ACHN (cell line): Measurements from ENCODE around the gene TTC22.

ENCODE experiments used
- DNase-seq: peaks from one replicate; pipeline ENCODE4 v3.0.0-alpha.2; 2015
- in situ Hi-C: cut with HindIII; loops from 2 replicates; pipeline ENCODE4 v1.10.0; 2017; ENCODE audit warnings: low sequenced_read_pairs, low pct_ligation_motif_present, low pct_unique_long_range_greater_than_20kb

TTC22 gene

GRCh38 chr1:54811739-54812655 is 10.9 kb upstream of the TTC22 start:
- DNase-seq, result no peak

GRCh38 chr1:54811066-54811465 is 9.9 kb upstream of the TTC22 start:
- no peak for DNase-seq
- in situ Hi-C loops, result no loop called here

More at GRCh38 chr1:54811739-54812655, 10.9 kb upstream of the TTC22 start:
- in situ Hi-C loops, result no loop called here

GRCh38 chr1:54810153-54810942 is 9.2 kb upstream of the TTC22 start:
- DNase-seq, result peak; percentile 62
- in situ Hi-C loops, result no loop called here

GRCh38 chr1:54809496-54810074 is 8.5 kb upstream of the TTC22 start:
- in situ Hi-C loops, result no loop called here
- no peak for DNase-seq

- no peak for DNase-seq
- in situ Hi-C loops, result no loop called here
Observed at GRCh38 chr1:54808443-54809207, 7.5 kb upstream of the TTC22 start.

- no peak for DNase-seq
- in situ Hi-C loops, result no loop called here
Observed at GRCh38 chr1:54807756-54808155, 6.6 kb upstream of the TTC22 start.

GRCh38 chr1:54806931-54807611 is 5.9 kb upstream of the TTC22 start:
- in situ Hi-C loops, result no loop called here
- DNase-seq, result no peak

GRCh38 chr1:54805981-54806381 is 4.9 kb upstream of the TTC22 start:
- in situ Hi-C loops, result no loop called here
- DNase-seq, result no peak

GRCh38 chr1:54805466-54805865 is 4.3 kb upstream of the TTC22 start:
- in situ Hi-C loops, result no loop called here
- DNase-seq, result no peak

- no peak for DNase-seq
- in situ Hi-C loops, result no loop called here
Observed at GRCh38 chr1:54804471-54805132, 3.5 kb upstream of the TTC22 start.

- peak; percentile 55 for DNase-seq
- in situ Hi-C loops, result no loop called here
Observed at GRCh38 chr1:54803761-54804470, 2.8 kb upstream of the TTC22 start.

- no peak for DNase-seq
- in situ Hi-C loops, result no loop called here
Observed at GRCh38 chr1:54800041-54800898, 853 bp downstream of the TTC22 start.

GRCh38 chr1:54798769-54799641 is 2.1 kb downstream of the TTC22 start:
- in situ Hi-C loops, result no loop called here
- DNase-seq, result peak; percentile 40

- DNase-seq, result no peak
- in situ Hi-C loops, result no loop called here
Observed at GRCh38 chr1:54798206-54798605, 2.9 kb downstream of the TTC22 start.

GRCh38 chr1:54796902-54797301 is 4.2 kb downstream of the TTC22 start:
- DNase-seq, result no peak
- in situ Hi-C loops, result no loop called here
